Stomach (tissue), 4 donors: ENCODE measurements around the gene MACROH2A1.

Source experiments
- POLR2A ChIP-seq, 4 donors: fragments of 450-650 bp; IDR thresholded peaks; one replicate each; pipeline ENCODE4 v1.6.1; 2016; ENCODE audit warnings: antibody characterized with exemption in 4 of 4, control low read depth in 2 of 4, mild to moderate bottlenecking in 1 of 4, moderate library complexity in 1 of 4
- POLR2AphosphoS5 ChIP-seq, 3 donors: sonication (generic); formaldehyde crosslinking; IDR thresholded peaks; one replicate each; pipeline ENCODE4 v1.6.1; 2016; ENCODE audit warnings: antibody characterized with exemption in 3 of 3
- TF ChIP-seq, protein P1 (sequence below), 7 experiments: fragments of 450-650 bp in 4 of 7; fragments of 200-600 bp in 3 of 7; sonication (generic) in 3 of 7; IDR thresholded peaks; one replicate each; pipeline ENCODE4 v1.5.1; 2016 to 2019; ENCODE audit warnings: antibody characterized with exemption in 7 of 7, control low read depth in 2 of 7, mild to moderate bottlenecking in 1 of 7

DNA sequence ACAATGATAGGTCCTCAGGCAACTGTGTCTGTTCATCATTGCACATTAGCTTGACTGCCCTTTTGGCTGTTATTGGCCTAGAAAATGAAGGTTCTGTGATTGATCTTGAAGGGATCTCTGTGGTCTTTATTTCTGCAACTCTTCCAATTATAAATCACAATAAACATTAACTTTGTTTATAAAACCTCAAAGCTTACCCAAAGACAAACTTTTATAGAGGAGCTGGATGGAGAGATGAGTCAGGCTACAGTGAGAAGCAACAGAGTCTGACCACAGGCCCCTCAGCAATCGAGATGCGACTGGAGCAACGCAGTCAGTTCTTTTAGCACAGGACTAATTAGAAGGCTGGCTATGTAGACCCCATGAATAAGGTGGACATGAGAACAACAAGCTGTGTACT is 5.3 kb downstream of the MACROH2A1 start:
- TF ChIP-seq, protein P1, sequence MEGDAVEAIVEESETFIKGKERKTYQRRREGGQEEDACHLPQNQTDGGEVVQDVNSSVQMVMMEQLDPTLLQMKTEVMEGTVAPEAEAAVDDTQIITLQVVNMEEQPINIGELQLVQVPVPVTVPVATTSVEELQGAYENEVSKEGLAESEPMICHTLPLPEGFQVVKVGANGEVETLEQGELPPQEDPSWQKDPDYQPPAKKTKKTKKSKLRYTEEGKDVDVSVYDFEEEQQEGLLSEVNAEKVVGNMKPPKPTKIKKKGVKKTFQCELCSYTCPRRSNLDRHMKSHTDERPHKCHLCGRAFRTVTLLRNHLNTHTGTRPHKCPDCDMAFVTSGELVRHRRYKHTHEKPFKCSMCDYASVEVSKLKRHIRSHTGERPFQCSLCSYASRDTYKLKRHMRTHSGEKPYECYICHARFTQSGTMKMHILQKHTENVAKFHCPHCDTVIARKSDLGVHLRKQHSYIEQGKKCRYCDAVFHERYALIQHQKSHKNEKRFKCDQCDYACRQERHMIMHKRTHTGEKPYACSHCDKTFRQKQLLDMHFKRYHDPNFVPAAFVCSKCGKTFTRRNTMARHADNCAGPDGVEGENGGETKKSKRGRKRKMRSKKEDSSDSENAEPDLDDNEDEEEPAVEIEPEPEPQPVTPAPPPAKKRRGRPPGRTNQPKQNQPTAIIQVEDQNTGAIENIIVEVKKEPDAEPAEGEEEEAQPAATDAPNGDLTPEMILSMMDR (IDR thresholded peaks at IDR 0.05): no peak
- TF ChIP-seq POLR2A (IDR thresholded peaks at IDR 0.05): no peak
- no peak for TF ChIP-seq POLR2AphosphoS5 (IDR thresholded peaks at IDR 0.05)
